Measurements from ENCODE around the gene COA6.

DNA sequence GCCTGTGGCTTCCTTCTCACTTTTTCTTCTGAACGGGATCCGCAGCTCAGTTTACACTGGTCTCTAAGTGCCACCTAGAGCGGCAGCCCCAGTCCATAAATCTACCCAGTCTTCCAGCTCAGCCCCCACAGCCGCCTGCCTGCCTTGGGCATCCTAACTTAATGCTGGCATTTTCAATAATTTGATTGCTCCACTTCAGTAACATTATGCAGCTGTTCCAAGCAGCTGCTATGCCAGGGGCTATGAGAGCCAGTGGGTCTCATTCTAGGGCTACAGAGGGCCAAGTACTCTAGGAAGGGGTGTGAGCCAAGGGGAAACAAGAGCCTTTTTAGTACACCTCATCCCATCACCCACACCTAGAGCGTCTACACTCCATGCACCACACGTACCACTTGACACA, 48.4 kb upstream of the COA6 start:
- no peak for TF ChIP-seq POLR2A (IDR thresholded peaks at IDR 0.05)
- no peak for TF ChIP-seq CTCF (IDR thresholded peaks at IDR 0.05)

Measured in thyroid gland (tissue), 4 donors.